GM18502 (cell line): Measurements from ENCODE around the gene HLF.
A peak's percentile ranks its signal among the peaks of the same experiment; 100 is the strongest.

Source experiments
- ATAC-seq: cut with Tn5 transposase; IDR thresholded peaks from one replicate; pipeline ENCODE4 v1.9.1; 2021; ENCODE audit warnings: mild to moderate bottlenecking; ENCODE audit not compliant: unreplicated experiment, poor library complexity

HLF gene

GRCh38 chr17:55264645-55265298, at the start of gene HLF:
HLF (plus strand) TSS chr17:55264960; CDS start chr17:55265485, 525 bp downstream.
- peak; percentile 97 for ATAC-seq

- ATAC-seq: no peak
These were observed 49.0 kb upstream of the HLF start for GRCh38 chr17:55215711-55216110.

- no peak for ATAC-seq
These were observed 47.9 kb upstream of the HLF start for GRCh38 chr17:55216888-55217287.

GRCh38 chr17:55219459-55219858, 45.3 kb upstream of the HLF start:
- no peak for ATAC-seq

GRCh38 chr17:55219934-55220333, 44.8 kb upstream of the HLF start:
- ATAC-seq: no peak

GRCh38 chr17:55223524-55223923, 41.2 kb upstream of the HLF start:
- no peak for ATAC-seq

GRCh38 chr17:55224746-55225145, 40.0 kb upstream of the HLF start:
- no peak for ATAC-seq

GRCh38 chr17:55225237-55225636, 39.5 kb upstream of the HLF start:
- no peak for ATAC-seq

GRCh38 chr17:55228683-55229192, 36.0 kb upstream of the HLF start:
- ATAC-seq: no peak

- no peak for ATAC-seq
These were observed 35.5 kb upstream of the HLF start for GRCh38 chr17:55229276-55229675.

GRCh38 chr17:55230716-55231115, 34.0 kb upstream of the HLF start:
- ATAC-seq: no peak

GRCh38 chr17:55233840-55234239, 30.9 kb upstream of the HLF start:
- no peak for ATAC-seq

- ATAC-seq: no peak
These were observed 28.4 kb upstream of the HLF start for GRCh38 chr17:55236316-55236715.

GRCh38 chr17:55237268-55237667, 27.5 kb upstream of the HLF start:
- ATAC-seq: peak; percentile 41

GRCh38 chr17:55237841-55238178, 26.9 kb upstream of the HLF start:
- peak; percentile 5 for ATAC-seq

GRCh38 chr17:55238179-55238930, 26.4 kb upstream of the HLF start:
- peak; percentile 94 for ATAC-seq

GRCh38 chr17:55238931-55239297, 25.8 kb upstream of the HLF start:
- ATAC-seq: peak; percentile 26

GRCh38 chr17:55241097-55241496, 23.7 kb upstream of the HLF start:
- ATAC-seq: no peak

- ATAC-seq: no peak
These were observed 22.3 kb upstream of the HLF start for GRCh38 chr17:55242476-55242875.

- ATAC-seq: no peak
These were observed 18.8 kb upstream of the HLF start for GRCh38 chr17:55245986-55246385.

GRCh38 chr17:55246583-55246982, 18.2 kb upstream of the HLF start:
- no peak for ATAC-seq

GRCh38 chr17:55248077-55248476, 16.7 kb upstream of the HLF start:
- ATAC-seq: no peak
